PC-9 (cell line): Measurements from ENCODE around the gene FGFR2.

ENCODE experiments used
- CTCF ChIP-seq: fragments of 200-600 bp; sonication (generic); conservative IDR thresholded peaks from 2 replicates; pipeline ENCODE4 v1.6.1; 2017; ENCODE audit warnings: mixed run types, antibody characterized with exemption, mild to moderate bottlenecking, moderate library complexity
- EZH2 ChIP-seq: fragments of 200-600 bp; sonication (generic); IDR thresholded peaks from 2 replicates; pipeline ENCODE4 v1.8.0; 2017; ENCODE audit warnings: antibody characterized with exemption, low read depth

GRCh38 chr10:121637437-121637836, 39.2 kb upstream of the FGFR2 start:
- no peak for TF ChIP-seq CTCF
- no peak for TF ChIP-seq EZH2
